ENCODE data around the gene MMP23B.

The MMP23B gene

GRCh38 chr1:1627829-1628753 is 3.9 kb upstream of the MMP23B start:
- H3K4me3 ChIP-seq (ENCODE audit: low read length, poor library complexity, severe bottlenecking) = no peak overlapping the region
- no peak overlapping the region for H3K4me2 ChIP-seq (ENCODE audit: low read depth, low read length, poor library complexity, severe bottlenecking)
- no peaks in the 10 kb centered on the region for H3K79me2 ChIP-seq (ENCODE audit: insufficient read depth, low read length)
- H2AFZ ChIP-seq (ENCODE audit: low read length) = no peak overlapping the region
- no peak overlapping the region for H3K9ac ChIP-seq (ENCODE audit: low read depth, low read length, poor library complexity, severe bottlenecking)
- TF ChIP-seq CTCF (conservative IDR thresholded peaks at IDR 0.05; ENCODE audit: low read length) (no peak), EZH2phosphoT487 (IDR thresholded peaks at IDR 0.05; ENCODE audit: borderline replicate concordance) (no peak)
- no peaks in the 10 kb centered on the region for H4K20me1 ChIP-seq (ENCODE audit: insufficient read depth, low read length, poor library complexity, severe bottlenecking)
- no peaks in the 10 kb centered on the region for H3K4me1 ChIP-seq (ENCODE audit: insufficient read depth, low read length, poor library complexity, severe bottlenecking)
- H3K36me3 ChIP-seq (ENCODE audit: insufficient read depth, low read length) = no peaks in the 10 kb centered on the region
- H3F3A ChIP-seq (ENCODE audit: low read depth) = no peaks in the 10 kb centered on the region
- H3K27me3 ChIP-seq (ENCODE audit: insufficient read depth, low read length, poor library complexity, severe bottlenecking) = no peaks in the 10 kb centered on the region
- no peaks in the 10 kb centered on the region for H3K9me2 ChIP-seq (replicated peaks; ENCODE audit: low read depth, low read length)
- no peaks in the 10 kb centered on the region for H3K9me3 ChIP-seq (ENCODE audit: insufficient read depth, low read depth, low read length)

- H3K9me2 ChIP-seq (replicated peaks; ENCODE audit: low read depth, low read length) = no peaks in the 10 kb centered on the region
- no peaks in the 10 kb centered on the region for H4K20me1 ChIP-seq (ENCODE audit: insufficient read depth, low read length, poor library complexity, severe bottlenecking)
- H3K4me2 ChIP-seq (ENCODE audit: low read depth, low read length, poor library complexity, severe bottlenecking) = no peak overlapping the region
- H3K4me1 ChIP-seq (ENCODE audit: insufficient read depth, low read length, poor library complexity, severe bottlenecking) = no peaks in the 10 kb centered on the region
- no peaks in the 10 kb centered on the region for H3K9me3 ChIP-seq (ENCODE audit: insufficient read depth, low read depth, low read length)
- no peaks in the 10 kb centered on the region for H3K79me2 ChIP-seq (ENCODE audit: insufficient read depth, low read length)
- no peaks in the 10 kb centered on the region for H3K36me3 ChIP-seq (ENCODE audit: insufficient read depth, low read length)
- H2AFZ ChIP-seq (ENCODE audit: low read length) = no peak overlapping the region
- H3K9ac ChIP-seq (ENCODE audit: low read depth, low read length, poor library complexity, severe bottlenecking) = no peak overlapping the region
- H3K4me3 ChIP-seq (ENCODE audit: low read length, poor library complexity, severe bottlenecking) = no peak overlapping the region
- no peaks in the 10 kb centered on the region for H3K27me3 ChIP-seq (ENCODE audit: insufficient read depth, low read length, poor library complexity, severe bottlenecking)
- TF ChIP-seq CTCF (conservative IDR thresholded peaks at IDR 0.05; ENCODE audit: low read length) (no peak), EZH2phosphoT487 (IDR thresholded peaks at IDR 0.05; ENCODE audit: borderline replicate concordance) (no peak)
- no peaks in the 10 kb centered on the region for H3F3A ChIP-seq (ENCODE audit: low read depth)
Measured at GRCh38 chr1:1628754-1629429, 3.1 kb upstream of the MMP23B start.

GRCh38 chr1:1629430-1630190 is 2.4 kb upstream of the MMP23B start:
- TF ChIP-seq EZH2phosphoT487 (IDR thresholded peaks at IDR 0.05; ENCODE audit: borderline replicate concordance) (no peak), CTCF (conservative IDR thresholded peaks at IDR 0.05; ENCODE audit: low read length) (no peak)
- no peaks in the 10 kb centered on the region for H3F3A ChIP-seq (ENCODE audit: low read depth)
- no peaks in the 10 kb centered on the region for H3K4me1 ChIP-seq (ENCODE audit: insufficient read depth, low read length, poor library complexity, severe bottlenecking)
- no peaks in the 10 kb centered on the region for H4K20me1 ChIP-seq (ENCODE audit: insufficient read depth, low read length, poor library complexity, severe bottlenecking)
- no peaks in the 10 kb centered on the region for H3K9me3 ChIP-seq (ENCODE audit: insufficient read depth, low read depth, low read length)
- no peak overlapping the region for H3K9ac ChIP-seq (ENCODE audit: low read depth, low read length, poor library complexity, severe bottlenecking)
- H3K9me2 ChIP-seq (replicated peaks; ENCODE audit: low read depth, low read length) = no peaks in the 10 kb centered on the region
- no peaks in the 10 kb centered on the region for H3K27me3 ChIP-seq (ENCODE audit: insufficient read depth, low read length, poor library complexity, severe bottlenecking)
- H3K4me2 ChIP-seq (ENCODE audit: low read depth, low read length, poor library complexity, severe bottlenecking) = no peak overlapping the region
- H2AFZ ChIP-seq (ENCODE audit: low read length) = no peak overlapping the region
- H3K36me3 ChIP-seq (ENCODE audit: insufficient read depth, low read length) = no peaks in the 10 kb centered on the region
- no peak overlapping the region for H3K4me3 ChIP-seq (ENCODE audit: low read length, poor library complexity, severe bottlenecking)
- H3K79me2 ChIP-seq (ENCODE audit: insufficient read depth, low read length) = no peaks in the 10 kb centered on the region

Data from Loucy (cell line).